HepG2 (cell line): ENCODE data around the gene SULT2A1. TPM values are rescaled to one million over a fixed set of nuclear protein-coding genes. Genes with fewer than 3 reads are reported as not detected.
A peak's percentile ranks its signal among the peaks of the same experiment; 100 is the strongest.

Source experiments
- SALL1 ChIP-seq: sonication (generic); formaldehyde crosslinking; IDR thresholded peaks from 2 replicates; pipeline ENCODE4 v1.8.0; 2022; ENCODE audit warnings: mild to moderate bottlenecking, missing genetic modification reagents
- SSRP1 ChIP-seq: IDR thresholded peaks from 2 replicates; pipeline ENCODE4 v1.6.1; 2016; ENCODE audit warnings: control low read depth
- ZFP36L2 ChIP-seq: sonication (generic); formaldehyde crosslinking; IDR thresholded peaks from 2 replicates; pipeline ENCODE4 v1.4.0; 2020; ENCODE audit warnings: missing genetic modification reagents
- ZNF251 ChIP-seq: sonication (generic); formaldehyde crosslinking; IDR thresholded peaks from 2 replicates; pipeline ENCODE4 v1.9.0; 2021; ENCODE audit warnings: mild to moderate bottlenecking, missing genetic modification reagents
- ZNF264 ChIP-seq: sonication (generic); formaldehyde crosslinking; IDR thresholded peaks from 2 replicates; pipeline ENCODE4 v1.4.0; 2020; ENCODE audit warnings: missing genetic modification reagents
- ZNF3 ChIP-seq: IDR thresholded peaks from 2 replicates; pipeline ENCODE4 v1.7.0; 2017; ENCODE audit warnings: inconsistent platforms
- ZNF547 ChIP-seq: sonication (generic); formaldehyde crosslinking; IDR thresholded peaks from 2 replicates; pipeline ENCODE4 v1.5.1; 2020; ENCODE audit warnings: mild to moderate bottlenecking, missing genetic modification reagents
- ZNF607 ChIP-seq: sonication (generic); formaldehyde crosslinking; IDR thresholded peaks from 2 replicates; pipeline ENCODE4 v1.5.1; 2020; ENCODE audit warnings: missing genetic modification reagents, mild to moderate bottlenecking, borderline replicate concordance
- ZNF614 ChIP-seq: IDR thresholded peaks from 2 replicates; pipeline ENCODE4 v1.6.1; 2018; ENCODE audit warnings: missing biosample characterization, missing genetic modification reagents, inconsistent platforms, borderline replicate concordance
- ZNF776 ChIP-seq: sonication (generic); formaldehyde crosslinking; IDR thresholded peaks from 2 replicates; pipeline ENCODE4 v1.4.0; 2020; ENCODE audit warnings: mild to moderate bottlenecking, missing genetic modification reagents
- polyA plus RNA-seq, 8 experiments: library from polyadenylated mRNA; depleted of rRNA in 3 of 8; stranded (reverse) in 7 of 8; unstranded in 1 of 8; fragments of >200 nt; fragmentation: Illumina TruSeq in 4 of 8; extraction: Trizol in 4 of 8; gene quantifications; 2 replicates each; pipeline versions ENCODE4 v1.2.1 to v1.2.3, GENCODE V29; 2011 to 2016; ENCODE audit warnings: low read depth in 4 of 8, missing spikeins in 1 of 8, mixed read lengths in 1 of 8; ENCODE audit not compliant: insufficient read depth in 1 of 8
- total RNA-seq, 5 experiments: library from RNA; depleted of rRNA; stranded (reverse); fragments of >200 nt; fragmentation: Illumina TruSeq; extraction: Trizol; gene quantifications; 2 replicates each; pipeline ENCODE4 v1.2.3, GENCODE V29; 2016; ENCODE audit warnings: low read depth in 1 of 5
- TF ChIP-seq, protein P1 (sequence below): sonication (generic); formaldehyde crosslinking; IDR thresholded peaks from 2 replicates; pipeline ENCODE4 v1.4.0; 2020; ENCODE audit warnings: missing genetic modification reagents, borderline replicate concordance
- TF ChIP-seq, protein P2 (sequence below): sonication (generic); formaldehyde crosslinking; IDR thresholded peaks from 2 replicates; pipeline ENCODE4 v1.5.1; 2020; ENCODE audit warnings: missing genetic modification reagents, mild to moderate bottlenecking, borderline replicate concordance
- TF ChIP-seq, protein P3 (sequence below): sonication (generic); formaldehyde crosslinking; IDR thresholded peaks from 2 replicates; pipeline ENCODE4 v1.4.0; 2020; ENCODE audit warnings: mild to moderate bottlenecking, missing genetic modification reagents
- TF ChIP-seq, protein P4 (sequence below): sonication (generic); formaldehyde crosslinking; IDR thresholded peaks from 2 replicates; pipeline ENCODE4 v1.5.1; 2020; ENCODE audit warnings: missing genetic modification reagents, mild to moderate bottlenecking, borderline replicate concordance
- TF ChIP-seq, protein P5 (sequence below): IDR thresholded peaks from 2 replicates; pipeline ENCODE4 v1.6.1; 2016; ENCODE audit warnings: mild to moderate bottlenecking
- TF ChIP-seq, protein P6 (sequence below): sonication (generic); formaldehyde crosslinking; IDR thresholded peaks from 2 replicates; pipeline ENCODE4 v1.4.0; 2020; ENCODE audit warnings: missing genetic modification reagents

SULT2A1 gene
- total and polyA plus RNA-seq, 2 of the 13 experiments (the other 11 are each of a cell fraction or from before 2014, with no cell fraction given) = 137 to 193 TPM

DNA sequence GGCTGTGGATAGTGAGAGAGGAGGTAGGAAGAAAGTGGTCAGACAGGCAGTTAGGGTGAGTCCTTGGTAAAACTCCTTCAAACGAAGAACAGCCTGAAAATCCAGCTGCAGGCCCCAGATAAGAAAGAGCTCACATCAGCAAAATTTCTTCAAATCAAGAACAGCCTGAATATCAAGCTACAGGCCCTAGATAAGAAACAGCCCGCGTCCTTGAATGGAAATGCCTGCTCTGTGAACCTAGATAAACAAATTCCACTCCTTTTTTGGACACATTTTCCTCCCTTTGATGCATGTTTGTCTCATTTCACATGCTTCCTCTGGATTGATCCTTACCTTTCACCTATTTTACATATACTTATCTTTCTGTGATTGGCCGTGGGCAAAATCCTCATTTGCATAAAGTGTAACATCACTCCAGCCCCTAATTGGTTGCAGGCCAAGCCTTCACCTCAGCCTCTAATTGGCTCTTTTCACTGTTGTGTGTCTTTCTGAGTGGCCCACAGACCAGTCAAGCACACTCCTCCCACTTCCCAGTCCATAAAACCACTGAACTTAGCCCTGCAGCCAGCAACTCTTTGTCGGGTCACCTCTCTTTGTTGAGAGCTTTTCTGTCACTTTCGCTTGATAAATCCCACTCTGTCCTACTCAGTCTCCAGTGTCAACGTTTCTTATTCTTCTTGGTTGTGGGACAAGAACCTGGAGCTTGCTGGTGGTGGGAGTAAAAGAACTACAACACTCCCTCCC lies 6.0 kb upstream of the SULT2A1 start (continued):
- TF ChIP-seq, protein P1, sequence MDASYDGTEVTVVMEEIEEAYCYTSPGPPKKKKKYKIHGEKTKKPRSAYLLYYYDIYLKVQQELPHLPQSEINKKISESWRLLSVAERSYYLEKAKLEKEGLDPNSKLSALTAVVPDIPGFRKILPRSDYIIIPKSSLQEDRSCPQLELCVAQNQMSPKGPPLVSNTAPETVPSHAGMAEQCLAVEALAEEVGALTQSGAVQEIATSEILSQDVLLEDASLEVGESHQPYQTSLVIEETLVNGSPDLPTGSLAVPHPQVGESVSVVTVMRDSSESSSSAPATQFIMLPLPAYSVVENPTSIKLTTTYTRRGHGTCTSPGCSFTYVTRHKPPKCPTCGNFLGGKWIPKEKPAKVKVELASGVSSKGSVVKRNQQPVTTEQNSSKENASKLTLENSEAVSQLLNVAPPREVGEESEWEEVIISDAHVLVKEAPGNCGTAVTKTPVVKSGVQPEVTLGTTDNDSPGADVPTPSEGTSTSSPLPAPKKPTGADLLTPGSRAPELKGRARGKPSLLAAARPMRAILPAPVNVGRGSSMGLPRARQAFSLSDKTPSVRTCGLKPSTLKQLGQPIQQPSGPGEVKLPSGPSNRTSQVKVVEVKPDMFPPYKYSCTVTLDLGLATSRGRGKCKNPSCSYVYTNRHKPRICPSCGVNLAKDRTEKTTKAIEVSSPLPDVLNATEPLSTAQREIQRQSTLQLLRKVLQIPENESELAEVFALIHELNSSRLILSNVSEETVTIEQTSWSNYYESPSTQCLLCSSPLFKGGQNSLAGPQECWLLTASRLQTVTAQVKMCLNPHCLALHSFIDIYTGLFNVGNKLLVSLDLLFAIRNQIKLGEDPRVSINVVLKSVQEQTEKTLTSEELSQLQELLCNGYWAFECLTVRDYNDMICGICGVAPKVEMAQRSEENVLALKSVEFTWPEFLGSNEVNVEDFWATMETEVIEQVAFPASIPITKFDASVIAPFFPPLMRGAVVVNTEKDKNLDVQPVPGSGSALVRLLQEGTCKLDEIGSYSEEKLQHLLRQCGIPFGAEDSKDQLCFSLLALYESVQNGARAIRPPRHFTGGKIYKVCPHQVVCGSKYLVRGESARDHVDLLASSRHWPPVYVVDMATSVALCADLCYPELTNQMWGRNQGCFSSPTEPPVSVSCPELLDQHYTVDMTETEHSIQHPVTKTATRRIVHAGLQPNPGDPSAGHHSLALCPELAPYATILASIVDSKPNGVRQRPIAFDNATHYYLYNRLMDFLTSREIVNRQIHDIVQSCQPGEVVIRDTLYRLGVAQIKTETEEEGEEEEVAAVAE (CRISPR knock-in tag) = no peak; the same call in 1 of the 2 replicates
- TF ChIP-seq, protein P2, sequence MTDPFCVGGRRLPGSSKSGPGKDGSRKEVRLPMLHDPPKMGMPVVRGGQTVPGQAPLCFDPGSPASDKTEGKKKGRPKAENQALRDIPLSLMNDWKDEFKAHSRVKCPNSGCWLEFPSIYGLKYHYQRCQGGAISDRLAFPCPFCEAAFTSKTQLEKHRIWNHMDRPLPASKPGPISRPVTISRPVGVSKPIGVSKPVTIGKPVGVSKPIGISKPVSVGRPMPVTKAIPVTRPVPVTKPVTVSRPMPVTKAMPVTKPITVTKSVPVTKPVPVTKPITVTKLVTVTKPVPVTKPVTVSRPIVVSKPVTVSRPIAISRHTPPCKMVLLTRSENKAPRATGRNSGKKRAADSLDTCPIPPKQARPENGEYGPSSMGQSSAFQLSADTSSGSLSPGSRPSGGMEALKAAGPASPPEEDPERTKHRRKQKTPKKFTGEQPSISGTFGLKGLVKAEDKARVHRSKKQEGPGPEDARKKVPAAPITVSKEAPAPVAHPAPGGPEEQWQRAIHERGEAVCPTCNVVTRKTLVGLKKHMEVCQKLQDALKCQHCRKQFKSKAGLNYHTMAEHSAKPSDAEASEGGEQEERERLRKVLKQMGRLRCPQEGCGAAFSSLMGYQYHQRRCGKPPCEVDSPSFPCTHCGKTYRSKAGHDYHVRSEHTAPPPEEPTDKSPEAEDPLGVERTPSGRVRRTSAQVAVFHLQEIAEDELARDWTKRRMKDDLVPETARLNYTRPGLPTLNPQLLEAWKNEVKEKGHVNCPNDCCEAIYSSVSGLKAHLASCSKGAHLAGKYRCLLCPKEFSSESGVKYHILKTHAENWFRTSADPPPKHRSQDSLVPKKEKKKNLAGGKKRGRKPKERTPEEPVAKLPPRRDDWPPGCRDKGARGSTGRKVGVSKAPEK (CRISPR knock-in tag) = no peak
- 0 out of 2 replicates have a peak, but pooled peaks have one; percentile 30 for TF ChIP-seq ZNF607 (CRISPR knock-in tag)
- TF ChIP-seq ZNF264 = peak; percentile 81
- no peak for TF ChIP-seq ZNF614 (CRISPR knock-in tag)
- no peak for TF ChIP-seq ZNF3 (CRISPR knock-in tag)
- TF ChIP-seq, protein P3, sequence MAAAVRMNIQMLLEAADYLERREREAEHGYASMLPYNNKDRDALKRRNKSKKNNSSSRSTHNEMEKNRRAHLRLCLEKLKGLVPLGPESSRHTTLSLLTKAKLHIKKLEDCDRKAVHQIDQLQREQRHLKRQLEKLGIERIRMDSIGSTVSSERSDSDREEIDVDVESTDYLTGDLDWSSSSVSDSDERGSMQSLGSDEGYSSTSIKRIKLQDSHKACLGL = no peak
- TF ChIP-seq, protein P4, sequence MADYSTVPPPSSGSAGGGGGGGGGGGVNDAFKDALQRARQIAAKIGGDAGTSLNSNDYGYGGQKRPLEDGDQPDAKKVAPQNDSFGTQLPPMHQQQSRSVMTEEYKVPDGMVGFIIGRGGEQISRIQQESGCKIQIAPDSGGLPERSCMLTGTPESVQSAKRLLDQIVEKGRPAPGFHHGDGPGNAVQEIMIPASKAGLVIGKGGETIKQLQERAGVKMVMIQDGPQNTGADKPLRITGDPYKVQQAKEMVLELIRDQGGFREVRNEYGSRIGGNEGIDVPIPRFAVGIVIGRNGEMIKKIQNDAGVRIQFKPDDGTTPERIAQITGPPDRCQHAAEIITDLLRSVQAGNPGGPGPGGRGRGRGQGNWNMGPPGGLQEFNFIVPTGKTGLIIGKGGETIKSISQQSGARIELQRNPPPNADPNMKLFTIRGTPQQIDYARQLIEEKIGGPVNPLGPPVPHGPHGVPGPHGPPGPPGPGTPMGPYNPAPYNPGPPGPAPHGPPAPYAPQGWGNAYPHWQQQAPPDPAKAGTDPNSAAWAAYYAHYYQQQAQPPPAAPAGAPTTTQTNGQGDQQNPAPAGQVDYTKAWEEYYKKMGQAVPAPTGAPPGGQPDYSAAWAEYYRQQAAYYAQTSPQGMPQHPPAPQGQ (CRISPR knock-in tag) = no peak
- no peak for TF ChIP-seq ZNF776
- no peak for TF ChIP-seq ZNF251 (CRISPR knock-in tag)
- TF ChIP-seq, protein P5, sequence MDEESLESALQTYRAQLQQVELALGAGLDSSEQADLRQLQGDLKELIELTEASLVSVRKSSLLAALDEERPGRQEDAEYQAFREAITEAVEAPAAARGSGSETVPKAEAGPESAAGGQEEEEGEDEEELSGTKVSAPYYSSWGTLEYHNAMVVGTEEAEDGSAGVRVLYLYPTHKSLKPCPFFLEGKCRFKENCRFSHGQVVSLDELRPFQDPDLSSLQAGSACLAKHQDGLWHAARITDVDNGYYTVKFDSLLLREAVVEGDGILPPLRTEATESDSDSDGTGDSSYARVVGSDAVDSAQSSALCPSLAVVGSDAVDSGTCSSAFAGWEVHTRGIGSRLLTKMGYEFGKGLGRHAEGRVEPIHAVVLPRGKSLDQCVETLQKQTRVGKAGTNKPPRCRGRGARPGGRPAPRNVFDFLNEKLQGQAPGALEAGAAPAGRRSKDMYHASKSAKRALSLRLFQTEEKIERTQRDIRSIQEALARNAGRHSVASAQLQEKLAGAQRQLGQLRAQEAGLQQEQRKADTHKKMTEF (CRISPR knock-in tag) = peak; percentile 49
- TF ChIP-seq SALL1 = peak; percentile 43; the same call in 1 of the 2 replicates
- TF ChIP-seq, protein P6, sequence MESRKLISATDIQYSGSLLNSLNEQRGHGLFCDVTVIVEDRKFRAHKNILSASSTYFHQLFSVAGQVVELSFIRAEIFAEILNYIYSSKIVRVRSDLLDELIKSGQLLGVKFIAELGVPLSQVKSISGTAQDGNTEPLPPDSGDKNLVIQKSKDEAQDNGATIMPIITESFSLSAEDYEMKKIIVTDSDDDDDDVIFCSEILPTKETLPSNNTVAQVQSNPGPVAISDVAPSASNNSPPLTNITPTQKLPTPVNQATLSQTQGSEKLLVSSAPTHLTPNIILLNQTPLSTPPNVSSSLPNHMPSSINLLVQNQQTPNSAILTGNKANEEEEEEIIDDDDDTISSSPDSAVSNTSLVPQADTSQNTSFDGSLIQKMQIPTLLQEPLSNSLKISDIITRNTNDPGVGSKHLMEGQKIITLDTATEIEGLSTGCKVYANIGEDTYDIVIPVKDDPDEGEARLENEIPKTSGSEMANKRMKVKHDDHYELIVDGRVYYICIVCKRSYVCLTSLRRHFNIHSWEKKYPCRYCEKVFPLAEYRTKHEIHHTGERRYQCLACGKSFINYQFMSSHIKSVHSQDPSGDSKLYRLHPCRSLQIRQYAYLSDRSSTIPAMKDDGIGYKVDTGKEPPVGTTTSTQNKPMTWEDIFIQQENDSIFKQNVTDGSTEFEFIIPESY (CRISPR knock-in tag) = no peak
- TF ChIP-seq ZNF547 (CRISPR knock-in tag) = no peak
- no peak for TF ChIP-seq SSRP1
- TF ChIP-seq ZFP36L2 (CRISPR knock-in tag) = no peak
